MM.1S (cell line): Measurements from ENCODE around the gene OR52J3.

Experiments used
- DNase-seq: peaks from one replicate; pipeline ENCODE4 v3.0.0-alpha.2; 2015
- H2AFZ ChIP-seq: fragments of 300-600 bp; sonication (generic); 2 replicates; pipeline ENCODE4 v1.6.0; 2016; ENCODE audit warnings: antibody characterized with exemption, low read length
- H3F3A ChIP-seq: fragments of 300-600 bp; sonication (generic); 2 replicates; pipeline ENCODE4 v1.6.1; 2016; ENCODE audit warnings: mild to moderate bottlenecking, antibody characterized with exemption, low read length, moderate library complexity, mixed read lengths; ENCODE audit not compliant: insufficient read depth
- H3K27ac ChIP-seq: fragments of 300-600 bp; sonication (generic); 2 replicates; pipeline ENCODE4 v1.5.1; 2016; ENCODE audit warnings: mild to moderate bottlenecking, low read length
- H3K27me3 ChIP-seq: fragments of 300-600 bp; sonication (generic); replicated peaks from 2 replicates; pipeline ENCODE4 v1.6.0; 2016; ENCODE audit warnings: low read length; ENCODE audit not compliant: insufficient read depth
- H3K36me3 ChIP-seq: fragments of 300-600 bp; sonication (generic); replicated peaks from 2 replicates; pipeline ENCODE4 v1.6.1; 2016; ENCODE audit warnings: mild to moderate bottlenecking, low read length, mixed read lengths; ENCODE audit not compliant: insufficient read depth
- H3K4me1 ChIP-seq: fragments of 300-600 bp; sonication (generic); 2 replicates; pipeline ENCODE4 v1.6.1; 2016; ENCODE audit warnings: low read length, mixed read lengths
- H3K4me2 ChIP-seq: fragments of 300-600 bp; sonication (generic); 2 replicates; pipeline ENCODE4 v1.6.0; 2016; ENCODE audit warnings: low read depth, low read length
- H3K4me3 ChIP-seq: fragments of 300-600 bp; sonication (generic); 2 replicates; pipeline ENCODE4 v1.5.1; 2016; ENCODE audit warnings: low read length, mixed read lengths
- H3K79me2 ChIP-seq: fragments of 300-600 bp; sonication (generic); 2 replicates; pipeline ENCODE4 v1.6.1; 2016; ENCODE audit warnings: mixed run types, low read length, mixed read lengths
- H3K9ac ChIP-seq: fragments of 300-600 bp; sonication (generic); 2 replicates; pipeline ENCODE4 v1.6.1; 2016; ENCODE audit warnings: low read length, mixed read lengths
- H3K9me2 ChIP-seq: fragments of 300-600 bp; sonication (generic); replicated peaks from 2 replicates; pipeline ENCODE4 v1.6.1; 2016; ENCODE audit warnings: mild to moderate bottlenecking, low read length, mixed read lengths; ENCODE audit not compliant: insufficient read depth
- H3K9me3 ChIP-seq: fragments of 300-600 bp; sonication (generic); replicated peaks from 2 replicates; pipeline ENCODE4 v1.6.1; 2016; ENCODE audit warnings: mild to moderate bottlenecking, low read length, mixed read lengths; ENCODE audit not compliant: insufficient read depth
- H4K20me1 ChIP-seq: fragments of 300-600 bp; sonication (generic); 2 replicates; pipeline ENCODE4 v1.6.1; 2016; ENCODE audit warnings: mild to moderate bottlenecking, low read length, moderate library complexity, mixed read lengths; ENCODE audit not compliant: insufficient read depth
- CTCF ChIP-seq: fragments of 300-600 bp; sonication (generic); IDR thresholded peaks from 2 replicates; pipeline ENCODE4 v1.5.1; 2016; ENCODE audit warnings: antibody characterized with exemption, low read length, mixed read lengths
- EZH2 ChIP-seq: fragments of 300-600 bp; sonication (generic); optimal IDR thresholded peaks from 2 replicates; pipeline ENCODE3; 2017; ENCODE audit warnings: low read depth, mild to moderate bottlenecking, antibody characterized with exemption, low read length, mixed read lengths
- EZH2phosphoT487 ChIP-seq: fragments of 300-600 bp; sonication (generic); IDR thresholded peaks from 2 replicates; pipeline ENCODE4 v1.6.1; 2018; ENCODE audit warnings: antibody characterized with exemption, low read length

The OR52J3 gene

GRCh38 chr11:5069272-5069671 lies 22.9 kb downstream of the OR52J3 start, which contains the start of gene OR52E1:
TSS of gene OR52E1 (plus strand) at chr11:5069572.
- no peaks in the 10 kb centered on the region for H3K36me3 ChIP-seq
- H2AFZ ChIP-seq = no peak within 1 kb of the TSS
- no peak for DNase-seq
- no peaks in the 10 kb centered on the region for H4K20me1 ChIP-seq
- no peaks in the 10 kb centered on the region for H3F3A ChIP-seq
- no peak within 1 kb of the TSS for H3K4me2 ChIP-seq
- H3K9me3 ChIP-seq = no peaks in the 10 kb centered on the region
- no peak within 1 kb of the TSS for H3K4me3 ChIP-seq
- no peaks in the 10 kb centered on the region for H3K9me2 ChIP-seq
- no peaks in the 10 kb centered on the region for H3K79me2 ChIP-seq
- H3K9ac ChIP-seq = no peak within 1 kb of the TSS
- TF ChIP-seq EZH2phosphoT487 (no peak), EZH2 (no peak)
- no peak within 1 kb of the TSS for H3K27ac ChIP-seq
- H3K4me1 ChIP-seq = no peaks in the 10 kb centered on the region
- H3K27me3 ChIP-seq = no peaks in the 10 kb centered on the region

GRCh38 chr11:5071799-5072198 lies 25.5 kb downstream of the OR52J3 start:
- Histone ChIP-seq H3F3A (no peaks in the 10 kb centered on the region), H2AFZ (no peak overlapping the region), H3K9ac (no peak overlapping the region), H3K4me2 (no peak overlapping the region), H3K9me2 (no peaks in the 10 kb centered on the region), H3K36me3 (no peaks in the 10 kb centered on the region), H3K4me1 (no peaks in the 10 kb centered on the region), H3K9me3 (no peaks in the 10 kb centered on the region), H3K4me3 (no peak overlapping the region), H3K27me3 (no peaks in the 10 kb centered on the region), H3K79me2 (no peaks in the 10 kb centered on the region), H4K20me1 (no peaks in the 10 kb centered on the region), H3K27ac (no peak overlapping the region)
- DNase-seq = no peak
- no peak for TF ChIP-seq CTCF
- no peak for TF ChIP-seq EZH2
- TF ChIP-seq EZH2phosphoT487 = no peak

GRCh38 chr11:5081405-5081804 lies 35.1 kb downstream of the OR52J3 start:
- Histone ChIP-seq H3K4me1 (no peaks in the 10 kb centered on the region), H3K9ac (no peak overlapping the region), H3K27ac (no peak overlapping the region), H3K79me2 (no peaks in the 10 kb centered on the region), H3K9me2 (no peaks in the 10 kb centered on the region), H3K4me3 (no peak overlapping the region), H4K20me1 (no peaks in the 10 kb centered on the region), H3K4me2 (no peak overlapping the region), H3K27me3 (no peaks in the 10 kb centered on the region), H3F3A (no peaks in the 10 kb centered on the region), H3K36me3 (no peaks in the 10 kb centered on the region), H3K9me3 (no peaks in the 10 kb centered on the region), H2AFZ (no peak overlapping the region)
- DNase-seq = no peak
- TF ChIP-seq EZH2 = no peak
- TF ChIP-seq CTCF = no peak
- TF ChIP-seq EZH2phosphoT487 = no peak

GRCh38 chr11:5083602-5084001 lies 37.3 kb downstream of the OR52J3 start:
- H3K9me3 ChIP-seq = no peaks in the 10 kb centered on the region
- no peaks in the 10 kb centered on the region for H3K4me1 ChIP-seq
- H3K79me2 ChIP-seq = no peaks in the 10 kb centered on the region
- H3K9me2 ChIP-seq = no peaks in the 10 kb centered on the region
- H2AFZ ChIP-seq = no peak overlapping the region
- no peaks in the 10 kb centered on the region for H3F3A ChIP-seq
- H3K27me3 ChIP-seq = no peaks in the 10 kb centered on the region
- no peak overlapping the region for H3K4me2 ChIP-seq
- no peak overlapping the region for H3K4me3 ChIP-seq
- no peaks in the 10 kb centered on the region for H4K20me1 ChIP-seq
- TF ChIP-seq EZH2phosphoT487 (no peak), EZH2 (no peak), CTCF (no peak)
- DNase-seq = no peak
- no peak overlapping the region for H3K27ac ChIP-seq
- H3K9ac ChIP-seq = no peak overlapping the region
- H3K36me3 ChIP-seq = no peaks in the 10 kb centered on the region
